Kidney (tissue), 14 donors: ENCODE measurements around the gene ACP3. TPM values are rescaled to one million over a fixed set of nuclear protein-coding genes. Genes with fewer than 3 reads are reported as not detected.

Experiments
- DNase-seq, 5 donors: peaks; one replicate each; pipeline ENCODE4 v3.0.0-alpha.2; 2013 to 2020
- FAIRE-seq: peaks from 2 replicates; lab custom pipeline; 2012; peaks lifted over from hg19 to GRCh38; lab: Jason Lieb, UNC
- H3K27ac ChIP-seq, 2 donors: one replicate each; pipeline ENCODE4 v1.7.0; 2013; ENCODE audit warnings: low read depth in 2 of 2, low read length in 2 of 2, inconsistent platforms in 1 of 2
- H3K27me3 ChIP-seq: one replicate; pipeline ENCODE4 v1.7.1; 2013; ENCODE audit warnings: low read length, inconsistent platforms; ENCODE audit not compliant: control insufficient read depth, insufficient read depth
- H3K36me3 ChIP-seq, 3 donors: one replicate each; pipeline versions ENCODE4 v1.7.0 to v1.7.1; 2013; ENCODE audit warnings: low read length in 3 of 3, control low read depth in 1 of 3, inconsistent platforms in 1 of 3; ENCODE audit not compliant: insufficient read depth in 3 of 3, control insufficient read depth in 2 of 3
- H3K4me1 ChIP-seq, 3 donors: one replicate each; pipeline versions ENCODE4 v1.7.0 to v1.7.1; 2013; ENCODE audit warnings: low read length in 3 of 3, inconsistent platforms in 1 of 3, low read depth in 1 of 3; ENCODE audit not compliant: control insufficient read depth in 2 of 3, insufficient read depth in 2 of 3
- H3K4me3 ChIP-seq, 3 donors: one replicate each; pipeline versions ENCODE4 v1.7.0 to v1.8.1; 2013; ENCODE audit warnings: low read length in 3 of 3, control low read depth in 1 of 3, inconsistent platforms in 1 of 3
- H3K9ac ChIP-seq, 3 donors: one replicate each; pipeline versions ENCODE4 v1.7.0 to v1.7.1; 2013; ENCODE audit warnings: low read length in 3 of 3, control low read depth in 1 of 3, inconsistent platforms in 1 of 3
- H3K9me3 ChIP-seq, 3 donors: one replicate each; pipeline versions ENCODE4 v1.7.0 to v1.7.1; 2013; ENCODE audit warnings: low read length in 3 of 3, control low read depth in 1 of 3, inconsistent platforms in 1 of 3; ENCODE audit not compliant: control insufficient read depth in 2 of 3, insufficient read depth in 1 of 3
- intact Hi-C: fragments of 100-400 bp; cut with DNase I; formaldehyde crosslinking; loops from one replicate; pipeline ENCODE4 v1.11.1; 2022
- polyA plus RNA-seq: library from polyadenylated mRNA; stranded (reverse); fragments of 350-450 nt; fragmentation: Illumina TruSeq; extraction: RNeasy Lipid Tissue Mini Kit (QIAGEN cat#74804); gene quantifications from one replicate; pipeline ENCODE4 v1.2.3, GENCODE V29; 2014; ENCODE audit warnings: low read depth, low replicate concordance; ENCODE audit not compliant: insufficient read depth
- total RNA-seq: library from RNA; stranded (reverse); fragmentation: NEBNext Ultra II Directional; extraction: Animal tissue kit (Norgen Biotek cat#: 25700); gene quantifications from one replicate; pipeline ENCODE4 v1.2.1, GENCODE V29; 2021
- TF ChIP-seq, protein P1 (sequence below): IDR thresholded peaks from 3 replicates; pipeline ENCODE4 v1.5.1; 2012; ENCODE audit warnings: mild to moderate bottlenecking, moderate library complexity, borderline replicate concordance; ENCODE audit not compliant: insufficient read depth; ENCODE audit errors: extremely low read depth
- donor health status: control.
- donor health status: control.
- donor health status: control.
- donor health status: control.
- donor health status: control.
- donor health status: DM: yes; HTN: yes; CAD: no.
- donor health status: Normal renal cell carcinoma (clear cell type).

Gene ACP3
- total and polyA plus RNA-seq, 2 donors from 2014 or later, result 31.8 to 67.8 TPM

DNA sequence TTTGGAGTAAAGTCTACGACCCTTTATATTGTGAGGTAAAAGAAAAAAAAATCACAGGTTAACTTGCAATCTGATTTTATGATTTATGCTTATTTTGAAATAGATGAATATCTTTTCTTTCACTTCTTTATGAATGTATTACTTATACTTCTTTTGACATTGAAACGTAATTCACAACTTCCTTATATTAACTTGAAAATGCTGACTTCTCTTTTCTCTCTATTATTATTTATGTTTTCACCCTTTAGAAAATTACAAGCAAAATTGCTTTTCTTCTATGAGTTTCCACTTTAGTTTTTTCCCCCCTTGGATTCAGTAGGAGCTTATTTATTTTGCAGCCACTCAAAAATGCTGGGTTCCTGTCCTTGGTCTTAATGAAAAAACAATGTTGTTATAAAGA is 25.4 kb downstream of the ACP3 start:
- peak overlapping the region in 1 of 3 donors; percentile 16 for H3K4me3 ChIP-seq
- no peak overlapping the region for H3K9ac ChIP-seq
- FAIRE-seq (no peak), DNase-seq (no peak)
- H3K36me3 ChIP-seq, result no peaks in the 10 kb centered on the region
- no peaks in the 10 kb centered on the region for H3K4me1 ChIP-seq
- no peaks in the 10 kb centered on the region for H3K9me3 ChIP-seq
- intact Hi-C loops, result loop anchor here (10.0 kb wide), 1 partner anchor 88 kb away; no protein-coding TSS in a partner anchor
- H3K27me3 ChIP-seq, result no peaks in the 10 kb centered on the region
- TF ChIP-seq, protein P1, sequence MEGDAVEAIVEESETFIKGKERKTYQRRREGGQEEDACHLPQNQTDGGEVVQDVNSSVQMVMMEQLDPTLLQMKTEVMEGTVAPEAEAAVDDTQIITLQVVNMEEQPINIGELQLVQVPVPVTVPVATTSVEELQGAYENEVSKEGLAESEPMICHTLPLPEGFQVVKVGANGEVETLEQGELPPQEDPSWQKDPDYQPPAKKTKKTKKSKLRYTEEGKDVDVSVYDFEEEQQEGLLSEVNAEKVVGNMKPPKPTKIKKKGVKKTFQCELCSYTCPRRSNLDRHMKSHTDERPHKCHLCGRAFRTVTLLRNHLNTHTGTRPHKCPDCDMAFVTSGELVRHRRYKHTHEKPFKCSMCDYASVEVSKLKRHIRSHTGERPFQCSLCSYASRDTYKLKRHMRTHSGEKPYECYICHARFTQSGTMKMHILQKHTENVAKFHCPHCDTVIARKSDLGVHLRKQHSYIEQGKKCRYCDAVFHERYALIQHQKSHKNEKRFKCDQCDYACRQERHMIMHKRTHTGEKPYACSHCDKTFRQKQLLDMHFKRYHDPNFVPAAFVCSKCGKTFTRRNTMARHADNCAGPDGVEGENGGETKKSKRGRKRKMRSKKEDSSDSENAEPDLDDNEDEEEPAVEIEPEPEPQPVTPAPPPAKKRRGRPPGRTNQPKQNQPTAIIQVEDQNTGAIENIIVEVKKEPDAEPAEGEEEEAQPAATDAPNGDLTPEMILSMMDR, result no peak
- H3K27ac ChIP-seq, result no peak overlapping the region

DNA sequence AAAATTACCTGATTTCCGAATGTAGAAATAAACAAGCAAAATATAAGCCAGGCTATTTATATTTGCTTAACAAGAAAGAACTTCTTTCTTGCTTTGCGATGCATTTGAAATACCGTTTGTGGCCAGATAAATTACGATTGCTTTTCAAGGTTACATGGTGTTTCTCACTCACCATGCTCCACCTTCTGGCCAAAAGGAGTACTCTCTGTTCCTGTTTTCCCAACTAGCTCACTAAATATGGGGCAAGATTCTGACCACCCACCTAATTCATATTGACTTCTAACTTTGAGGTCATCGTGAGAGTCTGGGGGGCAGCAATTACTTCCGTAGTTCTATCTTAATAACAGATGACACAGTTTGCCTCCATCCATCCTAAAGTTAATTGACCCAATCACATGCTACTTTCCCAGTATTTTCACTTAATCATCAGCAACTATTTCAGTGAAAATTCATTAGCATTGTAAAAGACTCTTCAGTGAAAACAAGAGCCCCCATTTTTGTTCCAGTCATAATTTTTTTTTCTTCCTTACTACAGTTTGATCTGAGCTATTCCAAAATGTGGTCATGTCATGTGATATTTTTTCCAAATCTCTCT is 25.9 kb downstream of the ACP3 start:
- TF ChIP-seq, protein P1, result peak; percentile 69
- intact Hi-C loops, result loop anchor here (10.0 kb wide), 1 partner anchor 88 kb away; no protein-coding TSS in a partner anchor
- peak overlapping the region in 1 of 3 donors; percentile 16 for H3K4me3 ChIP-seq
- FAIRE-seq, result peak; percentile 45
- no peak overlapping the region for H3K9ac ChIP-seq
- H3K27ac ChIP-seq, result no peak overlapping the region
- H3K36me3 ChIP-seq, result no peaks in the 10 kb centered on the region
- peak in 3 of 5 donors; percentile 50 to 85 (median 78) for DNase-seq
- no peaks in the 10 kb centered on the region for H3K9me3 ChIP-seq
- no peaks in the 10 kb centered on the region for H3K4me1 ChIP-seq
- H3K27me3 ChIP-seq, result no peaks in the 10 kb centered on the region

DNA sequence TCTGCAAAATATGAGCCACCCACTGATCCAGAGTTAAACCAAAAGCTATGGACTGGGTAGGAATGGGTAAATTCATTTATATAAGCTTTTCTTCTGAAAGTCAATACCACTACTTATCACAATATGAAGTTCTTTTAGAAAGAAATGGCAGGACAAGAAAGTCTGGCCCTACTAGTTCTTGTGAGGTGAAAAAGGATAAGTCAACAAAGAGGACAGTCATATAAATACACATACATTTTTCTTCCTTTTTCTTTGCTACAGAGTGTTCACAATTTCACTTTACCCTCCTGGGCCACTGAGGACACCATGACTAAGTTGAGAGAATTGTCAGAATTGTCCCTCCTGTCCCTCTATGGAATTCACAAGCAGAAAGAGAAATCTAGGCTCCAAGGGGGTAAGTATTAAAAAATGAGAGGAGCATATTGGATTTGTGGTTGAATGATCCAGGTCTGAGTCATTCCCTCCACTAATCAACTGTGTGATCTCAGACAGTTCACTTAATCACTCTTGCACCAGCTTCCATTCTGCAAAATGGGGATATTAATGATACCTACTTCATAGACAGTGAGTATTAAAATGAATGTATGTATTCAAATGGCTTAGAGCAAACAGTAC is 27.6 kb downstream of the ACP3 start:
- Histone ChIP-seq H3K9ac (no peak overlapping the region), H3K27ac (no peak overlapping the region), H3K27me3 (no peaks in the 10 kb centered on the region), H3K36me3 (no peaks in the 10 kb centered on the region), H3K4me1 (no peaks in the 10 kb centered on the region), H3K9me3 (no peaks in the 10 kb centered on the region), H3K4me3 (no peak overlapping the region)
- no peak for DNase-seq
- intact Hi-C loops, result loop anchor here (10.0 kb wide), 1 partner anchor 90 kb away; no protein-coding TSS in a partner anchor
- FAIRE-seq, result no peak
- TF ChIP-seq, protein P1, result no peak
